Ishikawa (cell line): ENCODE results near the gene MPST.

Experiments used
- CEBPB ChIP-seq: IDR thresholded peaks from 2 replicates; pipeline ENCODE4 v1.6.1; 2012
- CREB1 ChIP-seq: IDR thresholded peaks from 2 replicates; pipeline ENCODE4 v1.6.1; 2012; ENCODE audit warnings: low read depth
- EGR1 ChIP-seq: IDR thresholded peaks from 2 replicates; pipeline ENCODE4 v1.6.1; 2012
- EP300 ChIP-seq: IDR thresholded peaks from 2 replicates; pipeline ENCODE4 v1.6.1; 2012; ENCODE audit warnings: borderline replicate concordance
- FOXM1 ChIP-seq: IDR thresholded peaks from 2 replicates; pipeline ENCODE4 v1.6.1; 2012; ENCODE audit warnings: low read depth, borderline replicate concordance
- NFIC ChIP-seq: IDR thresholded peaks from 2 replicates; pipeline ENCODE4 v1.6.1; 2012
- RAD21 ChIP-seq: IDR thresholded peaks from 2 replicates; pipeline ENCODE4 v1.6.1; 2012; ENCODE audit warnings: low read depth
- TAF1 ChIP-seq: IDR thresholded peaks from 2 replicates; pipeline ENCODE4 v1.6.1; 2012; ENCODE audit warnings: low read depth, mild to moderate bottlenecking
- TCF12 ChIP-seq: IDR thresholded peaks from 2 replicates; pipeline ENCODE4 v1.6.1; 2012; ENCODE audit warnings: low read depth
- TEAD4 ChIP-seq: IDR thresholded peaks from 2 replicates; pipeline ENCODE4 v1.6.1; 2012
- USF1 ChIP-seq: IDR thresholded peaks from 2 replicates; pipeline ENCODE4 v1.6.1; 2012
- YY1 ChIP-seq: IDR thresholded peaks from 2 replicates; pipeline ENCODE4 v1.6.1; 2012; ENCODE audit warnings: low read depth
- ZBTB7A ChIP-seq: IDR thresholded peaks from 2 replicates; pipeline ENCODE4 v1.6.1; 2012; ENCODE audit warnings: low read depth
- TF ChIP-seq, protein P1 (sequence below): IDR thresholded peaks from 2 replicates; pipeline ENCODE4 v1.6.1; 2012
- TF ChIP-seq, protein P2 (sequence below): IDR thresholded peaks from 2 replicates; pipeline ENCODE4 v1.6.1; 2012; ENCODE audit warnings: low read depth, mild to moderate bottlenecking

Gene MPST

GRCh38 chr22:37065180-37065579, 45.6 kb downstream of the MPST start:
- TF ChIP-seq YY1 (no peak), TCF12 (no peak), ZBTB7A (no peak), EGR1 (no peak), USF1 (no peak), EP300 (no peak), NFIC (no peak), RAD21 (no peak), CEBPB (no peak), CREB1 (no peak), FOXM1 (no peak), TEAD4 (no peak)
- TF ChIP-seq, protein P1, sequence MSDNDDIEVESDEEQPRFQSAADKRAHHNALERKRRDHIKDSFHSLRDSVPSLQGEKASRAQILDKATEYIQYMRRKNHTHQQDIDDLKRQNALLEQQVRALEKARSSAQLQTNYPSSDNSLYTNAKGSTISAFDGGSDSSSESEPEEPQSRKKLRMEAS: no peak
- TF ChIP-seq, protein P2, sequence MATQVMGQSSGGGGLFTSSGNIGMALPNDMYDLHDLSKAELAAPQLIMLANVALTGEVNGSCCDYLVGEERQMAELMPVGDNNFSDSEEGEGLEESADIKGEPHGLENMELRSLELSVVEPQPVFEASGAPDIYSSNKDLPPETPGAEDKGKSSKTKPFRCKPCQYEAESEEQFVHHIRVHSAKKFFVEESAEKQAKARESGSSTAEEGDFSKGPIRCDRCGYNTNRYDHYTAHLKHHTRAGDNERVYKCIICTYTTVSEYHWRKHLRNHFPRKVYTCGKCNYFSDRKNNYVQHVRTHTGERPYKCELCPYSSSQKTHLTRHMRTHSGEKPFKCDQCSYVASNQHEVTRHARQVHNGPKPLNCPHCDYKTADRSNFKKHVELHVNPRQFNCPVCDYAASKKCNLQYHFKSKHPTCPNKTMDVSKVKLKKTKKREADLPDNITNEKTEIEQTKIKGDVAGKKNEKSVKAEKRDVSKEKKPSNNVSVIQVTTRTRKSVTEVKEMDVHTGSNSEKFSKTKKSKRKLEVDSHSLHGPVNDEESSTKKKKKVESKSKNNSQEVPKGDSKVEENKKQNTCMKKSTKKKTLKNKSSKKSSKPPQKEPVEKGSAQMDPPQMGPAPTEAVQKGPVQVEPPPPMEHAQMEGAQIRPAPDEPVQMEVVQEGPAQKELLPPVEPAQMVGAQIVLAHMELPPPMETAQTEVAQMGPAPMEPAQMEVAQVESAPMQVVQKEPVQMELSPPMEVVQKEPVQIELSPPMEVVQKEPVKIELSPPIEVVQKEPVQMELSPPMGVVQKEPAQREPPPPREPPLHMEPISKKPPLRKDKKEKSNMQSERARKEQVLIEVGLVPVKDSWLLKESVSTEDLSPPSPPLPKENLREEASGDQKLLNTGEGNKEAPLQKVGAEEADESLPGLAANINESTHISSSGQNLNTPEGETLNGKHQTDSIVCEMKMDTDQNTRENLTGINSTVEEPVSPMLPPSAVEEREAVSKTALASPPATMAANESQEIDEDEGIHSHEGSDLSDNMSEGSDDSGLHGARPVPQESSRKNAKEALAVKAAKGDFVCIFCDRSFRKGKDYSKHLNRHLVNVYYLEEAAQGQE: no peak

DNA sequence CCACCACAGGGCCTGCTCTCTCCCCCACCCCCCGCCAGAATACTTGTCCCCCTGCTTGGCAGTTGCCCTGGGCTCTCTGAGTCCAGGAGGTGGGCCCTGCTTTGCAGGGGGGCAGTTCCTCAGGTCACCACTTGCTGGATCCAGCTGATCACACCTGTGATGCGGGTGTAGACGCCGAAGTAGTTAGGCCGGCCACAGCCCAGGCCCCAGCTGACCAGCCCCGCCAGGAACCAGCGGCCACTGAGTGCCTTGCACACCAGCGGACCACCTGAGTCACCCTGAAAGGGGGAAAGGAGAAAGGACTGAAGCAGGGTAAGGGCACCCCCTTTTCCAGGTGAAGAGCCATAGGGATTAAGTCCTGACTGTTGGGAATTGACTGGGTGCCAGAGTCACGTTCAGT, 46.4 kb downstream of the MPST start:
- TF ChIP-seq USF1: no peak
- TF ChIP-seq RAD21: no peak
- TF ChIP-seq YY1: no peak
- TF ChIP-seq TEAD4: no peak
- TF ChIP-seq, protein P2: no peak
- TF ChIP-seq TAF1: no peak
- TF ChIP-seq EGR1: no peak
- no peak for TF ChIP-seq TCF12
- TF ChIP-seq CEBPB: no peak
- no peak for TF ChIP-seq FOXM1

DNA sequence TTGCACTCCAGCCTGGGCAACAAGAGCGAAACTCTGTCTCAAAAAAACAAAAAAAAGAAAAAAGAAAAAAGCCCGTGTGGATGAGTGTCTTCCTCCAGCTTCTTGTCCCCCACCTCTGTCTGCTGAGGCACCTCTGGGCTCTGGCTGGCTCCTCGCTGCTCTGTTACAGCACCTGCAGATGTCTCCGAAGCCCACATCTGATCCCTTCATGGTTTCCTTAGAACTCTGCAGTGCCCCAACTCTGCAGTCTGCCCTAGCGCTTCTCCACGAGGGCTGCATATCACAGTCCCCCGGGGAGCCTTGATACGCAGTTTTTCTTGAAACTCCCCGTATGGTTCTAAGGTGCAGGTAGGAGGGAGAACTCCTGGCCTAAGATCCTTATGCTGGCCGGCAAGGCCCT, 47.9 kb downstream of the MPST start:
- no peak for TF ChIP-seq EP300

DNA sequence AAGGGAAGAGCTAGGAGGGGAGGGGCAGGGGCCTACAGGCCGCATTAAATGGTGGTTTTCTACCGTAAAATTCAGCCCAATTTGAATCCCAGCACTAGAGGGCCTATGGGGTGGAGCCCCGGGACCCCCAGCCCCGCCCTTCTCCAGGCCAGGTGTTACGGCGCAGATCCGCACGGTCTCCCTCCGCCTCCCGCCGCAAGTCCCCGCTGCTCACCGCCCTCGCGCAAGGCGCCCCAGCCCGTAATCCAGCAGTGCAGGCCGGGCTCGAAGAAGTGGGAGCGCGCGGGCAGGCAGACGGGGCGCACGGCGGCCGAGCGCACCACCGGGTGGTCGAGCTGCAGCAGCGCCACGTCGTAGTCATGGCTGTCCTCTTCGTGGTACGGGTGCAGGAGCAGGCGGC, 49.3 kb downstream of the MPST start:
- TF ChIP-seq YY1 (no peak), TEAD4 (no peak), CEBPB (no peak), RAD21 (no peak), USF1 (no peak), TAF1 (no peak), ZBTB7A (no peak), TCF12 (no peak), FOXM1 (no peak), NFIC (no peak), CREB1 (no peak), EP300 (no peak), EGR1 (no peak)
- TF ChIP-seq, protein P1: no peak
- TF ChIP-seq, protein P2: no peak

- no peak for TF ChIP-seq TCF12
- TF ChIP-seq ZBTB7A: no peak
- no peak for TF ChIP-seq EP300
- TF ChIP-seq FOXM1: no peak
- TF ChIP-seq YY1: no peak
- no peak for TF ChIP-seq CEBPB
- no peak for TF ChIP-seq NFIC
- TF ChIP-seq, protein P1: no peak
- TF ChIP-seq CREB1: no peak
- TF ChIP-seq, protein P2: no peak
- TF ChIP-seq RAD21: no peak
- TF ChIP-seq TAF1: no peak
- no peak for TF ChIP-seq USF1
- TF ChIP-seq TEAD4: no peak
- no peak for TF ChIP-seq EGR1
Measured at GRCh38 chr22:37069319-37069718, 49.8 kb downstream of the MPST start.
